Measurements from ENCODE around the gene LRMDA. TPM values are rescaled to one million over a fixed set of nuclear protein-coding genes. Genes with fewer than 3 reads are reported as not detected.

The LRMDA gene
- total RNA-seq, 1 donor from 2014 or later = 22.3 TPM

- DNase-seq (ENCODE audit: missing footprints) (no peak), ATAC-seq (no peak)
- intact Hi-C loops (cut with DNase I) = no loop called here
Observed at GRCh38 chr10:75487087-75487754, 55.8 kb downstream of the LRMDA start.

- ATAC-seq = no peak
- no peak for DNase-seq (ENCODE audit: missing footprints)
- intact Hi-C loops (cut with DNase I) = no loop called here
Observed at GRCh38 chr10:75487755-75488125, 56.3 kb downstream of the LRMDA start.

- ATAC-seq (no peak), DNase-seq (ENCODE audit: missing footprints) (no peak)
- intact Hi-C loops (cut with DNase I) = no loop called here
Observed at GRCh38 chr10:75492173-75492925, 60.9 kb downstream of the LRMDA start.

GRCh38 chr10:75493464-75493863 is 62.0 kb downstream of the LRMDA start:
- DNase-seq (ENCODE audit: missing footprints) (no peak), ATAC-seq (no peak)

GRCh38 chr10:75495434-75496190 is 64.2 kb downstream of the LRMDA start:
- DNase-seq (ENCODE audit: missing footprints) (no peak), ATAC-seq (no peak)
- intact Hi-C loops (cut with DNase I) = no loop called here

More at GRCh38 chr10:75493464-75493863, 62.0 kb downstream of the LRMDA start:
- intact Hi-C loops (cut with DNase I) = no loop called here

- no peak for DNase-seq (ENCODE audit: missing footprints)
- intact Hi-C loops (cut with DNase I) = no loop called here
- ATAC-seq = no peak
Observed at GRCh38 chr10:75496191-75496567, 64.8 kb downstream of the LRMDA start.

- ATAC-seq = no peak
- peak; percentile 73 for DNase-seq (ENCODE audit: missing footprints)
- intact Hi-C loops (cut with DNase I) = no loop called here
Observed at GRCh38 chr10:75497997-75498883, 66.8 kb downstream of the LRMDA start.

GRCh38 chr10:75498884-75499350 is 67.5 kb downstream of the LRMDA start:
- intact Hi-C loops (cut with DNase I) = no loop called here
- ATAC-seq = no peak
- DNase-seq (ENCODE audit: missing footprints) = no peak

GRCh38 chr10:75499556-75500160 is 68.2 kb downstream of the LRMDA start:
- no peak for DNase-seq (ENCODE audit: missing footprints)
- intact Hi-C loops (cut with DNase I) = no loop called here
- ATAC-seq = no peak

- DNase-seq (ENCODE audit: missing footprints) (no peak), ATAC-seq (no peak)
- intact Hi-C loops (cut with DNase I) = no loop called here
Observed at GRCh38 chr10:75502389-75502788, 71.0 kb downstream of the LRMDA start.

- intact Hi-C loops (cut with DNase I) = no loop called here
- no peak for ATAC-seq
- DNase-seq (ENCODE audit: missing footprints) = no peak
Observed at GRCh38 chr10:75502838-75503237, 71.4 kb downstream of the LRMDA start.

GRCh38 chr10:75505293-75505692 is 73.9 kb downstream of the LRMDA start:
- intact Hi-C loops (cut with DNase I) = no loop called here
- ATAC-seq = no peak
- no peak for DNase-seq (ENCODE audit: missing footprints)

GRCh38 chr10:75505840-75506506 is 74.5 kb downstream of the LRMDA start:
- ATAC-seq (no peak), DNase-seq (ENCODE audit: missing footprints) (no peak)
- intact Hi-C loops (cut with DNase I) = no loop called here

- DNase-seq (ENCODE audit: missing footprints) (no peak), ATAC-seq (no peak)
- intact Hi-C loops (cut with DNase I) = no loop called here
Observed at GRCh38 chr10:75506930-75507329, 75.5 kb downstream of the LRMDA start.

GRCh38 chr10:75507469-75507868 is 76.0 kb downstream of the LRMDA start:
- ATAC-seq (no peak), DNase-seq (ENCODE audit: missing footprints) (no peak)
- intact Hi-C loops (cut with DNase I) = no loop called here

- intact Hi-C loops (cut with DNase I) = no loop called here
- no peak for DNase-seq (ENCODE audit: missing footprints)
- ATAC-seq = no peak
Observed at GRCh38 chr10:75508239-75508813, 76.9 kb downstream of the LRMDA start.

- intact Hi-C loops (cut with DNase I) = no loop called here
- ATAC-seq = no peak
- DNase-seq (ENCODE audit: missing footprints) = no peak
Observed at GRCh38 chr10:75508814-75509306, 77.4 kb downstream of the LRMDA start.
